Immature natural killer cell (primary cell): ENCODE data around the gene TFAP2C. TPM values are rescaled to one million over a fixed set of nuclear protein-coding genes. Genes with fewer than 3 reads are reported as not detected.

Source experiments
- DNase-seq, 3 donors: peaks; one replicate each; pipeline ENCODE4 v3.0.0; 2022; ENCODE audit warnings: mixed read lengths in 1 of 3
- H3K27ac Mint-ChIP-seq, 6 donors: one replicate each; pipeline ENCODE4 v1.8.0; 2020; ENCODE audit warnings: mixed read lengths in 6 of 6, mild to moderate bottlenecking in 5 of 6, inconsistent platforms in 4 of 6, moderate library complexity in 3 of 6
- H3K27me3 Mint-ChIP-seq, 3 donors: one replicate each; pipeline ENCODE4 v1.8.0; 2020 to 2021; ENCODE audit warnings: low read depth in 3 of 3, mild to moderate bottlenecking in 3 of 3, mixed read lengths in 3 of 3, moderate library complexity in 3 of 3, inconsistent platforms in 1 of 3
- H3K36me3 Mint-ChIP-seq, 3 donors: one replicate each; pipeline ENCODE4 v1.8.0; 2020; ENCODE audit warnings: mixed read lengths in 3 of 3, inconsistent platforms in 2 of 3, mild to moderate bottlenecking in 2 of 3
- H3K4me1 Mint-ChIP-seq, 2 donors: one replicate each; pipeline ENCODE4 v1.8.0; 2020; ENCODE audit warnings: inconsistent platforms in 2 of 2, mild to moderate bottlenecking in 2 of 2, mixed read lengths in 2 of 2, moderate library complexity in 1 of 2
- H3K4me3 Mint-ChIP-seq, 5 donors: one replicate each; pipeline ENCODE4 v1.8.0; 2020; ENCODE audit warnings: mild to moderate bottlenecking in 5 of 5, mixed read lengths in 5 of 5, inconsistent platforms in 3 of 5, moderate library complexity in 3 of 5
- H3K9me3 Mint-ChIP-seq, 6 donors: one replicate each; pipeline ENCODE4 v1.8.0; 2020; ENCODE audit warnings: mild to moderate bottlenecking in 6 of 6, mixed read lengths in 6 of 6, inconsistent platforms in 4 of 6, moderate library complexity in 3 of 6
- polyA plus RNA-seq, 3 donors: library from polyadenylated mRNA; unstranded; fragments of 300-500 nt; fragmentation: Illumina TruSeq; gene quantifications; one replicate each; pipeline ENCODE4 v1.2.3, GENCODE V29; 2021

The TFAP2C gene
- polyA plus RNA-seq = not detected

- DNase-seq = no peak
- Mint-ChIP-seq H3K27ac (no peak within 1 kb of the TSS), H3K4me1 (peaks cover 5 to 8% of the 10 kb centered on the region in 2 donors), H3K9me3 (no peaks in the 10 kb centered on the region), H3K36me3 (peaks cover 0 to 5% (median 4%) of the 10 kb centered on the region in 3 donors), H3K4me3 (peak within 1 kb of the TSS in 4 of 5 donors; percentile 45 to 57 (median 48)), H3K27me3 (peaks cover 18 to 23% (median 20%) of the 10 kb centered on the region in 3 donors)
These were observed at the start of gene TFAP2C for GRCh38 chr20:56628873-56629463. Gene TFAP2C, plus strand, starts transcription at chr20:56629306. Its CDS starts 239 bp downstream, at chr20:56629545.

GRCh38 chr20:56580226-56580625, 48.9 kb upstream of the TFAP2C start:
- Mint-ChIP-seq H3K9me3 (no peaks in the 10 kb centered on the region), H3K36me3 (no peaks in the 10 kb centered on the region), H3K27me3 (peaks cover 2 to 4% (median 3%) of the 10 kb centered on the region in 3 donors), H3K4me1 (no peaks in the 10 kb centered on the region), H3K27ac (no peak overlapping the region), H3K4me3 (no peak overlapping the region)
- no peak for DNase-seq

- no peak for DNase-seq
- Mint-ChIP-seq H3K9me3 (no peaks in the 10 kb centered on the region), H3K4me3 (no peak overlapping the region), H3K27ac (no peak overlapping the region), H3K36me3 (no peaks in the 10 kb centered on the region), H3K27me3 (peaks cover 2 to 4% (median 3%) of the 10 kb centered on the region in 3 donors), H3K4me1 (no peaks in the 10 kb centered on the region)
These were observed 47.4 kb upstream of the TFAP2C start for GRCh38 chr20:56581701-56582100.

- H3K36me3 Mint-ChIP-seq = no peaks in the 10 kb centered on the region
- H3K9me3 Mint-ChIP-seq = no peaks in the 10 kb centered on the region
- H3K27ac Mint-ChIP-seq = no peak overlapping the region
- H3K4me3 Mint-ChIP-seq = no peak overlapping the region
- no peaks in the 10 kb centered on the region for H3K4me1 Mint-ChIP-seq
- H3K27me3 Mint-ChIP-seq = peaks cover 2 to 4% (median 3%) of the 10 kb centered on the region in 3 donors
- DNase-seq = no peak
These were observed 46.6 kb upstream of the TFAP2C start for GRCh38 chr20:56582542-56582941.

GRCh38 chr20:56584916-56585315, 44.2 kb upstream of the TFAP2C start:
- H3K27ac Mint-ChIP-seq = peak overlapping the region in 1 of 6 donors; percentile 6
- H3K27me3 Mint-ChIP-seq = peaks cover 2 to 4% (median 3%) of the 10 kb centered on the region in 3 donors
- H3K36me3 Mint-ChIP-seq = no peaks in the 10 kb centered on the region
- H3K9me3 Mint-ChIP-seq = no peaks in the 10 kb centered on the region
- no peak overlapping the region for H3K4me3 Mint-ChIP-seq
- H3K4me1 Mint-ChIP-seq = no peaks in the 10 kb centered on the region
- DNase-seq = no peak

- no peaks in the 10 kb centered on the region for H3K9me3 Mint-ChIP-seq
- H3K4me1 Mint-ChIP-seq = no peaks in the 10 kb centered on the region
- no peak for DNase-seq
- H3K36me3 Mint-ChIP-seq = no peaks in the 10 kb centered on the region
- no peak overlapping the region for H3K27ac Mint-ChIP-seq
- H3K27me3 Mint-ChIP-seq = peaks cover 1 to 4% (median 3%) of the 10 kb centered on the region in 3 donors
- H3K4me3 Mint-ChIP-seq = no peak overlapping the region
These were observed 41.6 kb upstream of the TFAP2C start for GRCh38 chr20:56587307-56588041.

- Mint-ChIP-seq H3K27me3 (peaks cover 0 to 3% (median 3%) of the 10 kb centered on the region in 3 donors), H3K27ac (no peak overlapping the region), H3K9me3 (no peaks in the 10 kb centered on the region), H3K36me3 (no peaks in the 10 kb centered on the region), H3K4me3 (no peak overlapping the region), H3K4me1 (no peaks in the 10 kb centered on the region)
- no peak for DNase-seq
These were observed 40.1 kb upstream of the TFAP2C start for GRCh38 chr20:56588996-56589395.

GRCh38 chr20:56589633-56590032, 39.5 kb upstream of the TFAP2C start:
- no peak for DNase-seq
- H3K36me3 Mint-ChIP-seq = no peaks in the 10 kb centered on the region
- H3K4me3 Mint-ChIP-seq = no peak overlapping the region
- H3K4me1 Mint-ChIP-seq = no peaks in the 10 kb centered on the region
- no peaks in the 10 kb centered on the region for H3K9me3 Mint-ChIP-seq
- peak overlapping the region in 1 of 6 donors; percentile 22 for H3K27ac Mint-ChIP-seq
- H3K27me3 Mint-ChIP-seq = peaks cover 0 to 3% (median 3%) of the 10 kb centered on the region in 3 donors

GRCh38 chr20:56590888-56591287, 38.2 kb upstream of the TFAP2C start:
- Mint-ChIP-seq H3K4me3 (no peak overlapping the region), H3K4me1 (no peaks in the 10 kb centered on the region), H3K27me3 (peaks cover 0 to 3% (median 0%) of the 10 kb centered on the region in 3 donors), H3K27ac (no peak overlapping the region), H3K36me3 (no peaks in the 10 kb centered on the region), H3K9me3 (no peaks in the 10 kb centered on the region)
- DNase-seq = no peak

GRCh38 chr20:56592211-56592610, 36.9 kb upstream of the TFAP2C start:
- no peaks in the 10 kb centered on the region for H3K36me3 Mint-ChIP-seq
- H3K27ac Mint-ChIP-seq = no peak overlapping the region
- H3K9me3 Mint-ChIP-seq = no peaks in the 10 kb centered on the region
- H3K4me3 Mint-ChIP-seq = no peak overlapping the region
- no peak for DNase-seq
- H3K4me1 Mint-ChIP-seq = no peaks in the 10 kb centered on the region
- peaks cover 0 to 4% (median 2%) of the 10 kb centered on the region in 3 donors for H3K27me3 Mint-ChIP-seq

GRCh38 chr20:56592817-56593216, 36.3 kb upstream of the TFAP2C start:
- Mint-ChIP-seq H3K9me3 (no peaks in the 10 kb centered on the region), H3K36me3 (no peaks in the 10 kb centered on the region), H3K27ac (no peak overlapping the region), H3K4me3 (no peak overlapping the region), H3K4me1 (no peaks in the 10 kb centered on the region), H3K27me3 (peaks cover 0 to 4% (median 2%) of the 10 kb centered on the region in 3 donors)
- no peak for DNase-seq

GRCh38 chr20:56595746-56596475, 33.2 kb upstream of the TFAP2C start:
- no peaks in the 10 kb centered on the region for H3K4me1 Mint-ChIP-seq
- no peaks in the 10 kb centered on the region for H3K36me3 Mint-ChIP-seq
- no peak for DNase-seq
- H3K27ac Mint-ChIP-seq = no peak overlapping the region
- no peaks in the 10 kb centered on the region for H3K9me3 Mint-ChIP-seq
- peaks cover 0 to 4% (median 4%) of the 10 kb centered on the region in 3 donors for H3K27me3 Mint-ChIP-seq
- no peak overlapping the region for H3K4me3 Mint-ChIP-seq

- no peaks in the 10 kb centered on the region for H3K4me1 Mint-ChIP-seq
- H3K27ac Mint-ChIP-seq = no peak overlapping the region
- H3K9me3 Mint-ChIP-seq = no peaks in the 10 kb centered on the region
- peaks cover 0 to 4% (median 0%) of the 10 kb centered on the region in 3 donors for H3K27me3 Mint-ChIP-seq
- no peaks in the 10 kb centered on the region for H3K36me3 Mint-ChIP-seq
- H3K4me3 Mint-ChIP-seq = no peak overlapping the region
- no peak for DNase-seq
These were observed 27.9 kb upstream of the TFAP2C start for GRCh38 chr20:56601166-56601565.

- H3K27me3 Mint-ChIP-seq = no peaks in the 10 kb centered on the region
- H3K27ac Mint-ChIP-seq = no peak overlapping the region
- H3K9me3 Mint-ChIP-seq = no peaks in the 10 kb centered on the region
- DNase-seq = no peak
- H3K36me3 Mint-ChIP-seq = no peaks in the 10 kb centered on the region
- no peaks in the 10 kb centered on the region for H3K4me1 Mint-ChIP-seq
- H3K4me3 Mint-ChIP-seq = no peak overlapping the region
These were observed 24.4 kb upstream of the TFAP2C start for GRCh38 chr20:56604673-56605072.
